Esophagus squamous epithelium (tissue), 5 donors: Measurements from ENCODE around the gene TGFB1. TPM values are rescaled to one million over a fixed set of nuclear protein-coding genes. Genes with fewer than 3 reads are reported as not detected.
A peak's percentile ranks its signal among the peaks of the same experiment; 100 is the strongest.

Experiments used
- DNase-seq: peaks from one replicate; lab custom pipeline; 2025; lab: John Stamatoyannopoulos, UW
- H3K27ac ChIP-seq, 4 donors: fragments of 200-600 bp; sonication (generic); one replicate each; pipeline ENCODE4 v1.5.1; 2016 to 2019; ENCODE audit warnings: mild to moderate bottlenecking in 1 of 4
- H3K27me3 ChIP-seq, 4 donors: fragments of 200-600 bp; sonication (generic); 1 replicate in 3 of 4; 2 replicates in 1 of 4; pipeline versions ENCODE4 v1.5.1 to v1.6.0; 2017 to 2021; ENCODE audit warnings: antibody characterized with exemption in 1 of 4
- H3K36me3 ChIP-seq, 3 donors: fragments of 200-600 bp; sonication (generic); one replicate each; pipeline ENCODE4 v1.5.1; 2016 to 2019
- H3K4me1 ChIP-seq, 3 donors: fragments of 200-600 bp; sonication (generic); one replicate each; pipeline ENCODE4 v1.5.1; 2017 to 2019
- H3K4me3 ChIP-seq, 4 donors: fragments of 200-600 bp; sonication (generic); 1 replicate in 3 of 4; 2 replicates in 1 of 4; pipeline ENCODE4 v1.5.1; 2016 to 2019; ENCODE audit warnings: mild to moderate bottlenecking in 2 of 4, moderate library complexity in 1 of 4
- H3K9me3 ChIP-seq, 3 donors: fragments of 200-600 bp; sonication (generic); one replicate each; pipeline ENCODE4 v1.5.1; 2016 to 2019
- CTCF ChIP-seq, 6 experiments: fragments of 450-650 bp in 4 of 6; fragments of 200-600 bp in 2 of 6; sonication (generic) in 2 of 6; IDR thresholded peaks; one replicate each; pipeline ENCODE4 v1.5.1; 2016 to 2019; ENCODE audit warnings: antibody characterized with exemption in 6 of 6, mild to moderate bottlenecking in 4 of 6, moderate library complexity in 4 of 6
- POLR2A ChIP-seq, 4 donors: fragments of 450-650 bp; IDR thresholded peaks; one replicate each; pipeline ENCODE4 v1.6.1; 2017; ENCODE audit warnings: antibody characterized with exemption in 4 of 4, mild to moderate bottlenecking in 4 of 4, moderate library complexity in 3 of 4
- WGBS, 2 donors: methylation state at CpG; one replicate each; pipeline ENCODE4 v1.1.5; 2018; 5-methylcytosine and 5-hydroxymethylcytosine counted together
- intact Hi-C: fragments of 100-400 bp; cut with DNase I; formaldehyde crosslinking; loops from one replicate; pipeline ENCODE4 v1.15.0; 2022
- total RNA-seq, 4 donors: library from RNA; depleted of rRNA; stranded (reverse); fragments of >200 nt; gene quantifications; one replicate each; pipeline ENCODE4 v1.1.0, GENCODE V29; 2016
- donor health status: DM: yes; HTN: yes; CAD: no.

TGFB1 gene
- total RNA-seq, 4 donors from 2014 or later, result 13.6 to 36.2 (median 31.9) TPM

GRCh38 chr19:41305927-41306793 lies 47.6 kb downstream of the TGFB1 start:
- H3K4me3 ChIP-seq, result no peak overlapping the region
- H3K36me3 ChIP-seq, result peaks cover 31 to 70% (median 32%) of the 10 kb centered on the region in 3 donors
- no peak for DNase-seq
- H3K4me1 ChIP-seq, result peaks cover 27 to 65% (median 36%) of the 10 kb centered on the region in 3 donors
- H3K27me3 ChIP-seq, result no peaks in the 10 kb centered on the region
- no peaks in the 10 kb centered on the region for H3K9me3 ChIP-seq
- TF ChIP-seq POLR2A (IDR thresholded peaks at IDR 0.05) (no peak), CTCF (IDR thresholded peaks at IDR 0.05) (no peak)
- 64 to 77% methylated on average over 7 to 10 of the region's 13 CpGs for WGBS, 2 donors
- peak overlapping the region; percentile 4 to 99 (median 73) for H3K27ac ChIP-seq
- intact Hi-C loops, result loop anchor here (5.0 kb wide), 1 partner anchor 39 kb away; no protein-coding TSS in a partner anchor

DNA sequence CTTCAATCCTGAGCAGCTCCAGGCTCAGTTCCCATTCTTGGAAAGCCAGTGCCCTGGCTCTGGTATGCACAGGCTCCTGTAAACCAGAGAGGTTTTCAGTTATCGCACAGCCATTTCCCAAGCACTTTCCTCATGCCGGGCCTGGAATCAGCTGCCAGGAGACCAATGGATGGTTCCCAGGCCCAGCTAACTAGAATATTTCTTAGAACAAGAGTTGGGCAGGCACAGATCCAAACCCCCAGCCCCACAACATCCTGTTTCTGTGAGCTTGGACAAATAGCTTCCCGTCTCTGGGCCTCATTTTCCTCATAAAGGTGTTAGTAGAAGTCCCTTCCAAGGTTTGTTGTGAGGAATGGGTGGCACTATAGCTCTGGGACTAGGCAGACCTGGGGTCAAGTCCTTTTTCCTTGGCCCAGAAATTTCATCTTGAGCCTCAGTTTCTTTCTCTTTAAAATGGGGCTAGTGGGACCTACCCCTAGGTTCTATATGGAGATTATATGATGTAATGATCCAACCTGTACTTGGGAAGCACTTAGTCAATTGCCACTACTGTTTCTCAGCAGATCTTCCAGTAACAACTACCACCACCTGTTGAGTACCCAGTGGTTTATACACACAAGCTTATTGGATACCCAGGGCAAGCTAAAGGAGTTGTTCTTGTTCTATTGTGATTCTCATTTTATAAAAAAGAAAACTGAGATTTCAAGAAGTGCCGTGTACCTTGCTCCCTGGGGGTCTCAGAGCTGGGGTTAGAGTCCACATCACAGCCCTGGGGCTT lies 48.8 kb downstream of the TGFB1 start:
- Histone ChIP-seq H3K27ac (peak overlapping the region in 2 of 4 donors; percentile 35 to 99), H3K9me3 (no peaks in the 10 kb centered on the region), H3K4me3 (no peak overlapping the region), H3K27me3 (no peaks in the 10 kb centered on the region), H3K4me1 (peaks cover 22 to 70% (median 40%) of the 10 kb centered on the region in 3 donors), H3K36me3 (peaks cover 32 to 83% (median 33%) of the 10 kb centered on the region in 3 donors)
- intact Hi-C loops, result loop anchor here (5.0 kb wide), 1 partner anchor 38 kb away; no protein-coding TSS in a partner anchor
- TF ChIP-seq POLR2A (IDR thresholded peaks at IDR 0.05) (no peak), CTCF (IDR thresholded peaks at IDR 0.05) (no peak)
- no peak for DNase-seq
- WGBS, 2 donors, result 74 to 80% methylated on average over 1 to 3 of the region's 4 CpGs

GRCh38 chr19:41303954-41304353 lies 49.8 kb downstream of the TGFB1 start:
- H3K27me3 ChIP-seq, result no peaks in the 10 kb centered on the region
- peaks cover 29 to 72% (median 44%) of the 10 kb centered on the region in 3 donors for H3K4me1 ChIP-seq
- H3K4me3 ChIP-seq, result no peak overlapping the region
- peak overlapping the region in 2 of 4 donors; percentile 28 to 35 for H3K27ac ChIP-seq
- WGBS, 2 donors, result 91 to 93% methylated on average over 6 of the region's 14 CpGs
- intact Hi-C loops, result no loop called here
- TF ChIP-seq POLR2A (IDR thresholded peaks at IDR 0.05) (no peak), CTCF (IDR thresholded peaks at IDR 0.05) (no peak)
- no peak for DNase-seq
- H3K36me3 ChIP-seq, result peaks cover 32 to 92% (median 42%) of the 10 kb centered on the region in 3 donors
- H3K9me3 ChIP-seq, result no peaks in the 10 kb centered on the region

DNA sequence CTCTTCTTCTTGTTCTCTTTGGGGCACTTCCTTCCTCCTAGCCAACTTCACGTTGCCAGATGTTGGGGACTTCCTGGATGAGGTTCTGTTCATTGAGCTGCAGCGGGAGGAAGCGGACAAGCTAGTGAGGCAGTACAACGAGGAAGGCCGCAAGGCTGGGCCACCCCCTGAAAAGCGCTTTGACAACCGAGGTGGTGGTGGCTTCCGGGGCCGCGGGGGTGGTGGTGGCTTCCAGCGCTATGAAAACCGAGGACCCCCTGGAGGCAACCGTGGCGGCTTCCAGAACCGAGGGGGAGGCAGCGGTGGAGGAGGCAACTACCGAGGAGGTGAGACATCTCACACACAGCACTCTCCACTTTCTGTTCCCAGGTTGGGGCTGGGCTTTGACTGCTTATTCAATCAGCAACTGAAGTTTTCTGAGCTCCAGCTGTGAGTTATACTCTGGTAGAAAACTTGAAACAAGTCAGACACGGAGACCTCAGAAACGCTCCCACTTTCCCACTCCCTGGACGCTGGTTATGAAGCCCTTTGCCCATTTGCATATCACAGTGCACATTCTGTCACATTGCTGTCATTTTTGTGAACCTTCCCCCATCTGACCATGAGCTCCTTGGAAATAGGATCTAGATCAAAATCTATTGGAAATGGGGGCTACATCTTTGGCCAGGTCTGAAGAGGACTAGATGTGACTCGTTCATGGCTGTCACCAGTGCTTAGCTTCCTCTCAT lies 50.9 kb downstream of the TGFB1 start:
- no peak for DNase-seq
- intact Hi-C loops, result no loop called here
- 62 to 75% methylated on average over 5 to 21 of the region's 21 CpGs for WGBS, 2 donors

More for the DNA sequence above, 50.9 kb downstream of the TGFB1 start:
- Histone ChIP-seq H3K9me3 (no peaks in the 10 kb centered on the region), H3K27me3 (no peaks in the 10 kb centered on the region), H3K4me1 (peaks cover 19 to 72% (median 44%) of the 10 kb centered on the region in 3 donors), H3K36me3 (peaks cover 32 to 100% (median 42%) of the 10 kb centered on the region in 3 donors), H3K27ac (peak overlapping the region; percentile 18 to 51 (median 34)), H3K4me3 (no peak overlapping the region)
- TF ChIP-seq CTCF (IDR thresholded peaks at IDR 0.05) (no peak), POLR2A (IDR thresholded peaks at IDR 0.05) (peak in 1 of 4 donors; percentile 35)
